GM21367 (cell line): ENCODE data around the gene BOLA2B.

Experiments
- ATAC-seq: cut with Tn5 transposase; IDR thresholded peaks from one replicate; pipeline ENCODE4 v1.9.1; 2021; ENCODE audit not compliant: unreplicated experiment

The BOLA2B gene

GRCh38 chr16:30144917-30145316, 48.5 kb downstream of the BOLA2B start:
- ATAC-seq: no peak

GRCh38 chr16:30144017-30144416, 49.4 kb downstream of the BOLA2B start:
- ATAC-seq: no peak

- no peak for ATAC-seq
Measured at GRCh38 chr16:30143347-30143702, 50.1 kb downstream of the BOLA2B start.
